Duodenal mucosa (tissue), 2 donors: ENCODE results near the gene FCHSD2.
"Not testable (repeated sequence)": the region's sequence is repeated elsewhere in the genome, so short reads cannot be mapped to it uniquely, and the experiment has no call there.

Source experiments
- H3K27ac ChIP-seq: one replicate; pipeline ENCODE4 v1.7.0; 2013; ENCODE audit warnings: low read depth, low read length
- H3K27me3 ChIP-seq, 2 donors: one replicate each; pipeline ENCODE4 v1.7.0; 2013; ENCODE audit warnings: low read length in 2 of 2, control low read depth in 1 of 2; ENCODE audit not compliant: insufficient read depth in 2 of 2, control insufficient read depth in 1 of 2
- H3K36me3 ChIP-seq, 2 donors: one replicate each; pipeline ENCODE4 v1.7.0; 2013; ENCODE audit warnings: low read length in 2 of 2, control low read depth in 1 of 2; ENCODE audit not compliant: insufficient read depth in 2 of 2, control insufficient read depth in 1 of 2
- H3K4me1 ChIP-seq, 2 donors: one replicate each; pipeline ENCODE4 v1.7.0; 2013; ENCODE audit warnings: low read length in 2 of 2, control low read depth in 1 of 2; ENCODE audit not compliant: insufficient read depth in 2 of 2, control insufficient read depth in 1 of 2
- H3K4me3 ChIP-seq, 2 donors: one replicate each; pipeline ENCODE4 v1.7.0; 2013; ENCODE audit warnings: low read length in 2 of 2, low read depth in 1 of 2
- H3K9ac ChIP-seq, 2 donors: one replicate each; pipeline ENCODE4 v1.7.0; 2013; ENCODE audit warnings: low read length in 2 of 2, low read depth in 1 of 2
- H3K9me3 ChIP-seq, 2 donors: one replicate each; pipeline ENCODE4 v1.7.0; 2013; ENCODE audit warnings: low read length in 2 of 2, control low read depth in 1 of 2; ENCODE audit not compliant: control insufficient read depth in 1 of 2

Gene FCHSD2

DNA sequence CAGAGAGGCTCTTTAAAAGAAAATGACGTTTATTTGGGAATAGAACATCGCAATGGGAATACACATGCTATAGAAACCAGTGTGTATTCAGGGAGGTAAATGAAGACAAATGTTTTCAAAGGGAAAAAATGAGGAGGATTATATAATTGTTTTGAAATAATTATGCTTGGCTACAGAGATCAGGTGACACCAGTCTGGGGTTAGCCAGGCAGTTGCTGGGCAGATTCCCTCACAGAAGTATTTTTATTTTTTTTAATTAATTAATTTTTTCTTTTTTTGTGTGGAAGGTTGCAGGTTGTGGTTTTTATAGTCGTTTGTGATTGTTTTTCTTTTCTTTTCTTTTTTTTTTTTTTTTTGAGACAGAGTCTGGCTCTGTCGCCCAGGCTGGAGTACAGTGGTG, 342.7 kb downstream of the FCHSD2 start:
- Histone ChIP-seq H3K9ac (no peak overlapping the region), H3K27ac (no peak overlapping the region), H3K4me3 (no peak overlapping the region), H3K4me1 (peaks cover 0 to 3% of the 10 kb centered on the region in 2 donors), H3K27me3 (no peaks in the 10 kb centered on the region), H3K36me3 (no peaks in the 10 kb centered on the region), H3K9me3 (no peaks in the 10 kb centered on the region)

DNA sequence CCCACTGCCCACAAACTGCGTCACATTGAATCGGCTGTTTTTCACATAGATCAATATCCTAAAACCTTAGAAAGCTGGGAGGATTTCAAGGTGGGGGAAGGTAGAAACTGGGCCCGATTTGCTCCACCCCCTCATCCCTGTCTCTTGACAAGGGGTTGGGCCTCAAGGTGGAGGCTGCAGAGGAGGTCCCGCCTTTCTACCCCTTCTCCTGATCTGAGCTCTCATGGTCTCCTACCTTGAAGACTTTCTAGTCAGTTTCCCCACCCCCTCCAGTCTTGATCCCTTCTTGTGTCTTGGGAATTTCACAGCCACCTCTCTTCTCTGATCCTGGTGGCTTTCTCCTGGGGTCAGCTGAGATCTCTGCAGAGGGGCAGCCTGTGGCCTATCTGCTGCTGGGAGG, 343.8 kb downstream of the FCHSD2 start:
- Histone ChIP-seq H3K4me1 (peaks cover 1 to 9% of the 10 kb centered on the region in 2 donors), H3K9ac (no peak overlapping the region), H3K27ac (no peak overlapping the region), H3K9me3 (no peaks in the 10 kb centered on the region), H3K4me3 (no peak overlapping the region), H3K36me3 (no peaks in the 10 kb centered on the region), H3K27me3 (no peaks in the 10 kb centered on the region)

DNA sequence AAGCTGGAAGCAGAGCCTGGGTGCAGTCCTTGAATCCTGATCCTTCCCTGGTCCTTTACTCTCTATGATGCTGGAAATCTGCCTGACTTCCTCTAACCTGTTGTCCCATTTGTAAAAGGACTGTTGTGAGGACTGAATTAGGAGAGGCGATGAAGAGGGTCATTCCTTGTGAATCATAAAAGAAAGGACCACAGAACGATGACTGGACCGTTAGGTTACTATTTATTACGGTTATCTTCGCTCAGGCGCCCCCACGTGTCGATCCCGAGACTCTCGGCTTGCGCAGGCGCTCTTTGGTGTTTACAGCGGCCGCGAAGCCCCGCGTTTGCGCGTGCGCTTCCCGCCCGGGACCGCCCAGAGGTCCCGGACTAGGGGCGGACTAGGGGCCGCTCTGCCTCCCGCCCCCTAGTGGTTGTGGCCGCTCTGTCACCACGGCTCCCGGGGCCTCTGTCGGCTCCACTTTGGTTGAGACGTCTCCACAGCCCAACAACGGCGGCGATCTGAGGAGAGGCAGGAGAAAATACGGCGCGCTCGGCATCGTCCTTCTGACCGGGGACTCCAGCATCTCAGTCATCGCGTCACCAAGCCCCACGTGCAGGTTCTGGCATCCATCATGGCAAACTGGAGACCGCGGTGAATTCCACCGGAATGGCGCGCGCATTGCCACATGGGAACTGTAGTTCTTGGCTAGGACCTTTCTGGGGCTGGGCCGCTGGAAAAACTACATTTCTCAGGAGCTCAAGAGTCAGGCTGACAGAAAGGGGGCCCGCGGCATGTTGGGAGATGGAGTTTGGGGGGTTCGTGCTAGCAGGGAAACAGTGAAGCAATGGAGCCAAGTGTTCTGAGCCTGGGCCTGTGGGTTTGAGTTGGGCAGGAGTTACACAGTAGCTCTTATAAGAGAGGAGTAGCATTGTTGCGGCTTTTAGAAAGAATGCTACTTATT, 348.4 kb downstream of the FCHSD2 start, which contains the start of gene STARD10:
TSS of gene STARD10 (minus strand) at position 623 of the 943 bp plus-strand sequence. CDS start 12,866 bp downstream, outside the sequence.
- no peaks in the 10 kb centered on the region for H3K27me3 ChIP-seq
- peak within 1 kb of the TSS; percentile 83 to 92 for H3K4me3 ChIP-seq
- H3K27ac ChIP-seq, result peak within 1 kb of the TSS; percentile 93
- H3K36me3 ChIP-seq, result no peaks in the 10 kb centered on the region
- H3K9me3 ChIP-seq, result no peaks in the 10 kb centered on the region
- peak within 1 kb of the TSS; percentile 61 to 91 for H3K9ac ChIP-seq
- peaks cover 22 to 28% of the 10 kb centered on the region in 2 donors for H3K4me1 ChIP-seq

DNA sequence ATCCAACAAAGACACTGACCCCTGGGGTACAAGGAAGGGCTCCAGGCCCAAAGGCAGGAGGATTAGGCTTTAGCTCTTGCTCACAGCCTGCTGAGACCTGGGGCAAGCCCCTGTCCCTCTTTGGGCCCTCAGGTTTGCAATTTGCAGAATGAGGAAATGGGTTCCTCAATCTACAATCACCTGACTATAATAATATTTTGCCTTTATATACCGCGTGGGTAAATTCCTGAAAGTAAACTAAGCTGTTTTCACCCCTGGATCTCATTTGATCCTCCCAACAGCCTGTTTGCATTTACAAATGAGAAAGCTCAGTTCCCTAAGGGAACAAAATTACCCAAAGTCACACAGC, 349.1 kb downstream of the FCHSD2 start:
- peak overlapping the region; percentile 48 to 61 for H3K9ac ChIP-seq
- H3K27ac ChIP-seq, result no peak overlapping the region
- H3K27me3 ChIP-seq, result no peaks in the 10 kb centered on the region
- H3K9me3 ChIP-seq, result no peaks in the 10 kb centered on the region
- peaks cover 24 to 32% of the 10 kb centered on the region in 2 donors for H3K4me1 ChIP-seq
- H3K4me3 ChIP-seq, result peak overlapping the region; percentile 42 to 46
- no peaks in the 10 kb centered on the region for H3K36me3 ChIP-seq

DNA sequence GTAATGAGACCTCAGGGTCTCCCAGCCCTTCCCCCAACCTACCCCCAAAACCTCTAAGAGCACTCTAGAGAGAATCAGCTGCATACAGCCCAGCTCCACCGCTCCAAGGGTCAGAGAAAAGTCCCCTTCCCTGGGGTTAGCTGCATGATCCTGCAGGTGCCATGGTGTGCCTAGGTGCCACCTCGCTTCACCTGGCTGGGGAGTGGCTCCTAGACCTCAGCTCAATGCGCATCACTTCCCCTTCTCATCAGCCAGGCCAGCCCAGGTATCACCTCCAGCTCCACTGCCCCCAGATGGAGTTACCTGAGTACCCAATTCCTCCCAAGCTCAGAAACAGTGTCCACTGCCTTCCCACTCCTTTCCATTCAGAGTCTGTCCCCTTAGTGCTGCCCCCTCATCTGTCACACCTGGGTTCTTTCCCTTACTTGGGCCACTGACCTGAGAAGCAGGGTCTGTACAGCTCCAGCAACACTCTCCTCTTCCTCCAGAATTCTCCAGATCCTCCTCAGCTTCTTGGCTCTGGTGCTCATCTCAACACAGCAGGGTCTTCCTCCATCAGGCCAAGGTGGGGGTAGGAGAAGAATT, 349.6 kb downstream of the FCHSD2 start:
- Histone ChIP-seq H3K27me3 (no peaks in the 10 kb centered on the region), H3K9ac (peak overlapping the region in 1 of 2 donors; percentile 61), H3K4me1 (peaks cover 30 to 37% of the 10 kb centered on the region in 2 donors), H3K4me3 (no peak overlapping the region), H3K36me3 (no peaks in the 10 kb centered on the region), H3K9me3 (no peaks in the 10 kb centered on the region), H3K27ac (no peak overlapping the region)

DNA sequence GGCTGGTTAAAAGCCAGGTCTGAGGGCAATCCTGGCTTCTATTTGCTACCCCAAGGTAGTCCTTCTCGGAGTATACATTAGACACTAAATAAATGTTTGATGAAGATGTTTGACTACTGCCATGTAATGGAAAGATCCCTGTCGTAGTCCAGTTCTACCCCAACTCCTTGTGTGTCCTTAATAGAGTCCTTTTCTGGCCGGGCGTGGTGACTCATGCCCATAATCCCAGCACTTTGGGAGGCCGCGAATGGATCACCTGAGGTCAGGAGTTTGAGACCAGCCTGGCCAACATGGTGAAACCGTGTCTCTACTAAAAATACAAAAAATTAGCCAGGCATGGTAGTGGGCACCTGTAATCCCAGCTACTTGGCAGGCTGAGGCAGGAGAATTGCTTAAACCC, 350.9 kb downstream of the FCHSD2 start:
- H3K36me3 ChIP-seq, H3K27me3 ChIP-seq, H3K9me3 ChIP-seq, H3K4me3 ChIP-seq, H3K9ac ChIP-seq, H3K27ac ChIP-seq: not testable (repeated sequence)
- peaks cover 43 to 50% of the 10 kb centered on the region in 2 donors for H3K4me1 ChIP-seq

DNA sequence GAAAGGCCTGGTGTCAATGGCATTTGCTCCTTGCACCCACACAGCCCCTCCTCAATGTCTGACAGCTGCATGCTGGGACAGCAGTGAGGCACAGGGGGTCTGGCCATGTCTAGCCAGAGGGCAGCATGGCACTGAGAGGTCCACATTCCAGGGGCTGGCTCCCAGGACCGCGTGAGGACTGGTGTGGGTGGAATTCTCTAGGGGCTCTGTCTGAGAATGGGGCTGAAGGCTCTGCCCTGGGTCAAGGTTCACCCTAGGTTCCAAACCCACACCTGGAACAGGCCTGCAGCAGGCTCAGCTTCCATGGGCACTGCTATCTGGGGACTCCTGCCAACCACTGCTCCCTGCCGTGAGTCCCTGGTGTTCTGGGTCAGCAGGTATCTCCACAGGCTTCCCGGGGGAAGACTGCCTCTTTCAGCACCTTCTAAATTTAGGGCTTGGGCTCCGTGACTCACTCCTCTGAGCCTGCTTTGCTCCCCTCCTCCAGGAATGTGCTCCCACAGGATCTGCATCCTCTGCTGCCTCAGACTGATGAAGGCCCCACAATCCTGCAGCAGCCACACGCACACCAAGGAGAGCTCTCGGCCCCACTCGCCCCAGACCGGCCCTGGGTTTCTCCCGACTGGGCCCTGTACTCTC, 352.5 kb downstream of the FCHSD2 start:
- H3K36me3 ChIP-seq, result no peaks in the 10 kb centered on the region
- H3K9ac ChIP-seq, result no peak overlapping the region
- no peaks in the 10 kb centered on the region for H3K27me3 ChIP-seq
- no peak overlapping the region for H3K4me3 ChIP-seq
- no peaks in the 10 kb centered on the region for H3K9me3 ChIP-seq
- peaks cover 46 to 61% of the 10 kb centered on the region in 2 donors for H3K4me1 ChIP-seq
- no peak overlapping the region for H3K27ac ChIP-seq

DNA sequence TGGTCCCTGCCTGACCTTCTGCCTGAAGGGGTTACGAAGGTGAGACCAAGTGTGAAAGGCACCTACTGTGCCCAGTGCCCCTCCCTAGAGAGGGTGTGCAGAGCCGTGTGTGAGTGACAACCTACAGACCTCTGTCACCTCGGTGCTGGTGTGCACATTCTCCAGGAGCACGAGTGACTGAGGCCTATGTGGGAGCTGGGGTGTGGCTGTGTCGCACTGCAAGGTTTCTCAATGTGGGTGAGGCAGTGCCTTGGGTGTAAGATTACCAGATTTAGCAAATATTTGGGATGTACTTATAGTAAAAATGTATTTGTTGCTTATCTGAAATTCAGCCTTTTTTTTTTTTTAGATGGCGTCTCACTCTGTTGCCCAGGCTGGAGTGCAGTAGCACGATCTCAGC, 353.9 kb downstream of the FCHSD2 start:
- Histone ChIP-seq H3K27ac (peak overlapping the region; percentile 11), H3K4me1 (peaks cover 56 to 62% of the 10 kb centered on the region in 2 donors), H3K4me3 (no peak overlapping the region), H3K36me3 (no peaks in the 10 kb centered on the region), H3K27me3 (no peaks in the 10 kb centered on the region), H3K9ac (peak overlapping the region in 1 of 2 donors; percentile 36), H3K9me3 (no peaks in the 10 kb centered on the region)

DNA sequence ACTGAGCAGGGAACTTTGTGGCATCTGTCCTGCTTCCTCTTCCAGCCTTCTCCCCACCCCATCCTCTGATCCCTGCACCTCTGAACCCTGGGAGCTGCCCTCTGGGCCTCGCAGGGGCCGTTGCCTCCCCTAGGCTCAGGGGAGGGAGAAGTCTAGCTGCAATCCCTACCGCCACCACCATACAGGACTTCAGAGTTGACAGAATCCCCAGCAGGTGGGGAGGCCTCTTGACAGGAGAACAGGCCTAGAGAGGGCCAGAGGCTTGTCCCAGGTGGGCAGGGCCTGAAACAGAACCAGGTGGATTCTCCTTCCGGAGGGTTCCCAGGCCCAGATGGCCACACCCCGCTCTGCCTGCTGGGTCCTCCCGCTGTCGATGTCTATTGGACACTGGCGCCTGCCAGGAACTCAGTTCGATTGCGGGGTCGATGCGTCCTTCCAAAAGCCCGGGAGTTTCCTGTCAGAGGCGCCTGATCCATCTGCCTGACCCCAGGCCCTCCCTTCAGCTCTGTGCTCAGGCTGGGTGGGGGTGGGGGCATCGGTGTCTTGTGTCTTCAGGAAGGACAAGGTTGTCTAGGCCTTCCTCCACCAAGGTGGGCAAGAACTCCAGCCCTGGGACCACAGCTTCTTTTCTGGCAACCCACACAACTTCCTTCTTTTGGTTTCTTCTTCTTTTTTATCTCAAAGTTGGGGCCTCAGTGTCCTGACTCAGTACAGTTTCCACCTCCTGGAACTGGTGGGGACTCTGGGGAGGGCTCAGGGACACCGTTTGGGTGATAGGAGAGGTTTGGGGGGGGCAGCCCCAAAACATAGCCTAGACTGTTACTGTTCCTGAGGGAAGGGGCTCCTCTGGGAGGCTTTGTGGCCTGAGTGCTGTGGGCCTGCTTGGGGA, 354.7 kb downstream of the FCHSD2 start:
- peak overlapping the region; percentile 48 to 49 for H3K9ac ChIP-seq
- no peaks in the 10 kb centered on the region for H3K9me3 ChIP-seq
- H3K36me3 ChIP-seq, result no peaks in the 10 kb centered on the region
- H3K4me1 ChIP-seq, result peaks cover 55 to 66% of the 10 kb centered on the region in 2 donors
- H3K27me3 ChIP-seq, result no peaks in the 10 kb centered on the region
- peak overlapping the region in 1 of 2 donors; percentile 6 for H3K4me3 ChIP-seq
- H3K27ac ChIP-seq, result peak overlapping the region; percentile 59
